DOHH2 (cell line): ENCODE measurements around the gene VAPB.

ENCODE experiments used
- H3F3A ChIP-seq: fragments of 200-600 bp; sonication (generic), shearing (Covaris generic); 2 replicates; pipeline ENCODE4 v1.6.0; 2016; ENCODE audit warnings: antibody characterized with exemption, mild to moderate bottlenecking; ENCODE audit not compliant: control insufficient read depth, insufficient read depth
- H3K27ac ChIP-seq: fragments of 200-600 bp; sonication (generic); 2 replicates; pipeline ENCODE4 v1.5.1; 2014; ENCODE audit warnings: low read depth, mild to moderate bottlenecking, low read length, moderate library complexity
- H3K27me3 ChIP-seq: fragments of 200-600 bp; sonication (generic); 2 replicates; pipeline ENCODE4 v1.6.1; 2014; ENCODE audit warnings: mild to moderate bottlenecking, low read length, mixed read lengths; ENCODE audit not compliant: control insufficient read depth
- H3K36me3 ChIP-seq: fragments of 200-600 bp; sonication (generic); 2 replicates; pipeline ENCODE4 v1.6.1; 2014; ENCODE audit warnings: mild to moderate bottlenecking, low read length, moderate library complexity, mixed read lengths; ENCODE audit not compliant: control insufficient read depth
- H3K4me1 ChIP-seq: fragments of 200-600 bp; sonication (generic); 2 replicates; pipeline ENCODE4 v1.6.1; 2014; ENCODE audit warnings: mild to moderate bottlenecking, low read length, mixed read lengths; ENCODE audit not compliant: control insufficient read depth
- H3K4me2 ChIP-seq: fragments of 200-600 bp; sonication (generic); 2 replicates; pipeline ENCODE4 v1.6.0; 2014; ENCODE audit warnings: mild to moderate bottlenecking, low read length, moderate library complexity
- H3K4me3 ChIP-seq: fragments of 200-600 bp; sonication (generic); 2 replicates; pipeline ENCODE4 v1.5.1; 2014; ENCODE audit warnings: mild to moderate bottlenecking, low read length, mixed read lengths
- H3K79me2 ChIP-seq: fragments of 200-600 bp; sonication (generic); 2 replicates; pipeline ENCODE4 v1.6.1; 2014; ENCODE audit warnings: mild to moderate bottlenecking, low read length, mixed read lengths; ENCODE audit not compliant: control insufficient read depth
- H3K9me2 ChIP-seq: fragments of 200-600 bp; sonication (generic); replicated peaks from 2 replicates; pipeline ENCODE4 v1.6.1; 2014; ENCODE audit warnings: mild to moderate bottlenecking, low read length, mixed read lengths; ENCODE audit not compliant: control insufficient read depth
- H3K9me3 ChIP-seq: fragments of 200-600 bp; sonication (generic); 2 replicates; pipeline ENCODE4 v1.6.1; 2014; ENCODE audit warnings: antibody characterized with exemption, low read length, mixed read lengths; ENCODE audit not compliant: control insufficient read depth, insufficient read depth
- H4K20me1 ChIP-seq: fragments of 200-600 bp; sonication (generic); 2 replicates; pipeline ENCODE4 v1.6.0; 2014; ENCODE audit warnings: low read depth, mild to moderate bottlenecking, antibody characterized with exemption, low read length, moderate library complexity; ENCODE audit not compliant: control insufficient read depth, insufficient read depth
- CTCF ChIP-seq: fragments of 200-600 bp; sonication (generic); IDR thresholded peaks from one replicate; pipeline ENCODE4 v1.5.1; 2014; ENCODE audit warnings: antibody characterized with exemption, mild to moderate bottlenecking, low read depth, low read length; ENCODE audit not compliant: poor library complexity, severe bottlenecking
- EZH2phosphoT487 ChIP-seq: fragments of 200-600 bp; sonication (generic); IDR thresholded peaks from 2 replicates; pipeline ENCODE4 v1.6.1; 2017; ENCODE audit warnings: borderline replicate concordance, mild to moderate bottlenecking, antibody characterized with exemption, low read length, moderate library complexity, mixed read lengths

VAPB gene

GRCh38 chr20:58431134-58431533 is 42.1 kb downstream of the VAPB start:
- H3K4me3 ChIP-seq = no peak overlapping the region
- no peak overlapping the region for H3K27ac ChIP-seq
- no peaks in the 10 kb centered on the region for H3K27me3 ChIP-seq
- H3K79me2 ChIP-seq = peaks cover 95% of the 10 kb centered on the region
- TF ChIP-seq EZH2phosphoT487 (no peak), CTCF (no peak)
- no peaks in the 10 kb centered on the region for H3K9me3 ChIP-seq
- H3K4me2 ChIP-seq = no peak overlapping the region
- H4K20me1 ChIP-seq = peaks cover 7% of the 10 kb centered on the region
- no peaks in the 10 kb centered on the region for H3F3A ChIP-seq
- H3K9me2 ChIP-seq = no peaks in the 10 kb centered on the region
- H3K4me1 ChIP-seq = no peaks in the 10 kb centered on the region
- peaks cover 59% of the 10 kb centered on the region for H3K36me3 ChIP-seq

- Histone ChIP-seq H4K20me1 (peaks cover 7% of the 10 kb centered on the region), H3K4me2 (no peak overlapping the region), H3K4me3 (no peak overlapping the region), H3K36me3 (peaks cover 50% of the 10 kb centered on the region), H3K79me2 (peaks cover 94% of the 10 kb centered on the region), H3K27ac (no peak overlapping the region), H3K4me1 (no peaks in the 10 kb centered on the region), H3F3A (no peaks in the 10 kb centered on the region), H3K27me3 (no peaks in the 10 kb centered on the region), H3K9me2 (no peaks in the 10 kb centered on the region), H3K9me3 (no peaks in the 10 kb centered on the region)
- no peak for TF ChIP-seq EZH2phosphoT487
- TF ChIP-seq CTCF = no peak
Observed at GRCh38 chr20:58432186-58432954, 43.3 kb downstream of the VAPB start.

- Histone ChIP-seq H3K9me2 (no peaks in the 10 kb centered on the region), H3K4me1 (no peaks in the 10 kb centered on the region), H3K4me3 (no peak overlapping the region), H3K9me3 (no peaks in the 10 kb centered on the region), H3F3A (no peaks in the 10 kb centered on the region), H3K4me2 (no peak overlapping the region), H3K27ac (no peak overlapping the region), H3K79me2 (peaks cover 93% of the 10 kb centered on the region), H4K20me1 (peaks cover 7% of the 10 kb centered on the region; the same call in 1 of the 2 replicates), H3K36me3 (peaks cover 48% of the 10 kb centered on the region), H3K27me3 (no peaks in the 10 kb centered on the region)
- TF ChIP-seq CTCF (no peak), EZH2phosphoT487 (no peak)
Observed at GRCh38 chr20:58433029-58433647, 44.1 kb downstream of the VAPB start.
